Activated T-cell treated with anti-CD3 and anti-CD28 coated beads, Interleukin-2, amount 50 U/mL, for 24 hours (primary cell): Measurements from ENCODE around the gene TGDS.
"Not testable (repeated sequence)": the region's sequence is repeated elsewhere in the genome, so short reads cannot be mapped to it uniquely, and the experiment has no call there.

Source experiments
- DNase-seq: peaks from one replicate; pipeline ENCODE4 v3.0.0-alpha.2; 2020
- H3K27ac Mint-ChIP-seq: 2 replicates; pipeline ENCODE4 v1.8.0; 2020; ENCODE audit warnings: mild to moderate bottlenecking, mixed read lengths
- H3K27me3 Mint-ChIP-seq: 2 replicates; pipeline ENCODE4 v1.8.0; 2020; ENCODE audit warnings: mixed read lengths
- H3K36me3 Mint-ChIP-seq: 2 replicates; pipeline ENCODE4 v1.8.0; 2020; ENCODE audit warnings: low read depth, mixed read lengths
- H3K4me1 Mint-ChIP-seq: 2 replicates; pipeline ENCODE4 v1.8.0; 2020; ENCODE audit warnings: low read depth, mixed read lengths
- H3K4me3 Mint-ChIP-seq: 2 replicates; pipeline ENCODE4 v1.8.0; 2020; ENCODE audit warnings: mild to moderate bottlenecking, moderate library complexity, mixed read lengths
- H3K9me3 Mint-ChIP-seq: 2 replicates; pipeline ENCODE4 v1.8.0; 2020; ENCODE audit warnings: mixed read lengths

Gene TGDS

DNA sequence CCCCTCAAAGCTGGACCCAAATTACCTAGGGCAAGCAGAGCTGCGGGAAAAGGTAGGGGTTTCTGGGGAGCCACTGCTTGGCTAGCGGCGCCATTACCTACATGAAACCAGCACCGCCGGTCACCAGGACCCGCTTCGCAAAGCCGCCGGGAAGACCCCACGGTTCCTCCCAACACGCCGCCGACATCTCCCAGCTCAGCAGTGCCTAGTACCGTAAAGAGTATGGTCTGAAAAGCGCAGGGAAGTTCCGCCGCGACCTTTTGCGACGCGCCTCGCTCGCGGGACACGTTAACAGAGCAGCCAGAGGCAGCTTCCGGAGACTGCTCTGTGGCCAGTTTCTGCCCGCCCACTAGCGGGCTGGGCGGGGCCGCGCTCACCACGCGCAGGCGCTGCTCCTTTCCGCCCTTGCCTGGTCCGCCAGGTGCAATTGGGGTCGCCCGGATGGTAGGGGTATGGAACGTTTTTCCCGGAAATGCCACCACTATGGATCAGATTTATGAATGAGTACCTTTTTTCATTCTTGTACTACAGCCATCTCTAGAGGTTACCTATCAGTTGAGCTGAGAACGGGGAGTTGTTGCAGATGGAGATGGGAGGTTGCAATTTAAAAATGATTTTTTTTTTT is at the start of gene TGDS:
Gene TGDS (minus strand): TSS at position 203 of the 625 bp plus-strand sequence. CDS start 16 bp downstream, at position 187.
- peaks cover 38% of the 10 kb centered on the region for H3K4me1 Mint-ChIP-seq
- H3K36me3 Mint-ChIP-seq = peaks cover 47% of the 10 kb centered on the region

DNA sequence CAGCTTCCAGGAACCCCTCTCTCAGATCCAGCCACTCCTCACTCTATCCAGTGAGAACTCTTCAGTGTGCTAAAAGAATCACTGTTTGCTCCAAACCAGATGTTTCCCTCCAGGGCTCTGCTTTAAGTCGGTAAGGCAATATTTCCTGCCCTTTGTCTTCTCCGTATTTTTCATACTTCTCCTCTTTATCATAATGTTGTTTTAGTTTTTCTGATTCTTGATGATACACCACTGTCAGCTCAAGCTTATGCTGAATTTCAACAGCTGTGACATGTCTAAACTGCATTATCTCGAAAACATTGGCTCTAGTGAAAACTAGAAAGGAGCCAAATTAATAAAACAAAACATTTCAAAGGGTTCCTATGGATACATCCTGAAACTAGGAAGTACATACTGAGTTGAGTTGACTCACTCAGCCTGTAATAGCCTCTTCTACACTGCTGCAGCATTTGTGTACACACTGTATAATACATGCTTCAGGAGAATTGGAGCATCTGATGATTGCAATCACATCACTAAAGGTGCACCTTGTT is 45.5 kb upstream of the TGDS start:
- Mint-ChIP-seq H3K36me3 (no peaks in the 10 kb centered on the region), H3K4me1 (peaks cover 5% of the 10 kb centered on the region), H3K27ac (no peak overlapping the region), H3K4me3 (no peak overlapping the region), H3K9me3 (peaks cover 4% of the 10 kb centered on the region), H3K27me3 (no peaks in the 10 kb centered on the region)
- no peak for DNase-seq

More for the DNA sequence above, at the start of gene TGDS:
- DNase-seq = peak; percentile 92
- peak within 1 kb of the TSS; percentile 85 for H3K4me3 Mint-ChIP-seq
- H3K27me3 Mint-ChIP-seq = no peaks in the 10 kb centered on the region
- H3K27ac Mint-ChIP-seq = peak within 1 kb of the TSS; percentile 97
- peaks cover 5% of the 10 kb centered on the region for H3K9me3 Mint-ChIP-seq

DNA sequence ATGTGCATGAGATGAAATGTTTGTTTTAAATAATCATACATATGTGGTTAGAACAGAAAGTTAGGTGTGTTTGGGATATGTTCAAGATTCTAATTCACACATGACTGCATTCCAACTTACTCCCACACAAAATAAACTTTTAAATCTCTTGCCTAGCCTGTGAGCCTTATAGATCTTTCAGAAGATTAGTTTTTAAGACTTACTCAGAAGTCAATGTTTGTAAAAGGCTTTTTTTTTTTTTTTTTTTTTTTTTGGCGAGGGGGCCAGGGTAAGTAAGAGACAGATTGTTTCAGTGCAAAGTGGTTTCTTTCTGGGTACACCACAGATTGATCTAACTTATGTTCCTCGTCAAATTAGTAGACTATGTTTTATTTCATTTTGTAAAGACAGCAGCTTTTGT is 44.8 kb upstream of the TGDS start:
- H3K4me3 Mint-ChIP-seq = no peak overlapping the region
- no peak overlapping the region for H3K27ac Mint-ChIP-seq
- peaks cover 3% of the 10 kb centered on the region for H3K36me3 Mint-ChIP-seq
- H3K4me1 Mint-ChIP-seq = peaks cover 13% of the 10 kb centered on the region
- peaks cover 4% of the 10 kb centered on the region for H3K9me3 Mint-ChIP-seq
- no peak for DNase-seq
- H3K27me3 Mint-ChIP-seq = no peaks in the 10 kb centered on the region

- Mint-ChIP-seq H3K36me3 (peaks cover 27% of the 10 kb centered on the region), H3K4me1 (peaks cover 17% of the 10 kb centered on the region)
- not testable (repeated sequence) for H3K27ac Mint-ChIP-seq, H3K4me3 Mint-ChIP-seq, DNase-seq, H3K27me3 Mint-ChIP-seq, H3K9me3 Mint-ChIP-seq
Measured at GRCh38 chr13:94637677-94638076, 41.7 kb upstream of the TGDS start.

- H3K36me3 Mint-ChIP-seq = peaks cover 33% of the 10 kb centered on the region
- DNase-seq = no peak
- peaks cover 17% of the 10 kb centered on the region for H3K4me1 Mint-ChIP-seq
- H3K9me3 Mint-ChIP-seq = peaks cover 4% of the 10 kb centered on the region
- no peak overlapping the region for H3K27ac Mint-ChIP-seq
- no peaks in the 10 kb centered on the region for H3K27me3 Mint-ChIP-seq
- H3K4me3 Mint-ChIP-seq = no peak overlapping the region
Measured at GRCh38 chr13:94636942-94637578, 41.1 kb upstream of the TGDS start.

GRCh38 chr13:94636096-94636495 is 40.1 kb upstream of the TGDS start:
- not testable (repeated sequence) for H3K9me3 Mint-ChIP-seq, H3K27me3 Mint-ChIP-seq, H3K4me3 Mint-ChIP-seq, DNase-seq
- Mint-ChIP-seq H3K36me3 (peaks cover 41% of the 10 kb centered on the region), H3K4me1 (peaks cover 17% of the 10 kb centered on the region), H3K27ac (peak overlapping the region; percentile 59)

- Mint-ChIP-seq H3K27me3 (no peaks in the 10 kb centered on the region), H3K36me3 (peaks cover 76% of the 10 kb centered on the region), H3K4me3 (no peak overlapping the region), H3K4me1 (peaks cover 17% of the 10 kb centered on the region), H3K9me3 (no peaks in the 10 kb centered on the region), H3K27ac (no peak overlapping the region)
- no peak for DNase-seq
Measured at GRCh38 chr13:94632226-94632980, 36.5 kb upstream of the TGDS start.

GRCh38 chr13:94630858-94631257 is 34.9 kb upstream of the TGDS start:
- peaks cover 85% of the 10 kb centered on the region for H3K36me3 Mint-ChIP-seq
- H3K27me3 Mint-ChIP-seq = no peaks in the 10 kb centered on the region
- H3K9me3 Mint-ChIP-seq = no peaks in the 10 kb centered on the region
- H3K4me3 Mint-ChIP-seq = no peak overlapping the region
- H3K27ac Mint-ChIP-seq = no peak overlapping the region
- DNase-seq = no peak
- peaks cover 5% of the 10 kb centered on the region for H3K4me1 Mint-ChIP-seq

GRCh38 chr13:94623316-94623715 is 27.4 kb upstream of the TGDS start:
- Mint-ChIP-seq H3K27ac (no peak overlapping the region), H3K27me3 (no peaks in the 10 kb centered on the region), H3K4me3 (no peak overlapping the region), H3K36me3 (peaks cover 82% of the 10 kb centered on the region), H3K9me3 (no peaks in the 10 kb centered on the region), H3K4me1 (no peaks in the 10 kb centered on the region)
- DNase-seq = no peak

DNA sequence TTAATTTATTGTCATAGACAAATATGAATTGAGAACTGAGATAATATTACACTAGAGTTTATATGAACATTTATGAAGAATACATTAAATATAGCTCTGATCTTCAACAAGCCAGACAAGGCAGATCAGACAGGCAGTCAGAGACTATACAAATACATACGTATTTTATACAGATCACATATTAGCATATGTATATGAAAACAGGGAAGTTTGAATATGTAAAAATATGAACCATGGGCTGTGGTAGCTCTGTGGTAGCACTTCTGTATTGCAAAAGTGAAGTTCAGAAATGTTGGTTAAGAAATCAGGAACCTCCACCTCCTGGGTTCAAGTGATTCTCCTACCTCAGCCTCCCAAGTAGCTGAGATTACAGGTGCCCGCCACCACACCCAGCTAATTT is 26.4 kb upstream of the TGDS start:
- Mint-ChIP-seq H3K4me1 (no peaks in the 10 kb centered on the region), H3K27ac (no peak overlapping the region), H3K27me3 (no peaks in the 10 kb centered on the region), H3K9me3 (no peaks in the 10 kb centered on the region), H3K36me3 (peaks cover 83% of the 10 kb centered on the region), H3K4me3 (no peak overlapping the region)
- DNase-seq = no peak

GRCh38 chr13:94620286-94620896 is 24.4 kb upstream of the TGDS start:
- no peak overlapping the region for H3K4me3 Mint-ChIP-seq

DNA sequence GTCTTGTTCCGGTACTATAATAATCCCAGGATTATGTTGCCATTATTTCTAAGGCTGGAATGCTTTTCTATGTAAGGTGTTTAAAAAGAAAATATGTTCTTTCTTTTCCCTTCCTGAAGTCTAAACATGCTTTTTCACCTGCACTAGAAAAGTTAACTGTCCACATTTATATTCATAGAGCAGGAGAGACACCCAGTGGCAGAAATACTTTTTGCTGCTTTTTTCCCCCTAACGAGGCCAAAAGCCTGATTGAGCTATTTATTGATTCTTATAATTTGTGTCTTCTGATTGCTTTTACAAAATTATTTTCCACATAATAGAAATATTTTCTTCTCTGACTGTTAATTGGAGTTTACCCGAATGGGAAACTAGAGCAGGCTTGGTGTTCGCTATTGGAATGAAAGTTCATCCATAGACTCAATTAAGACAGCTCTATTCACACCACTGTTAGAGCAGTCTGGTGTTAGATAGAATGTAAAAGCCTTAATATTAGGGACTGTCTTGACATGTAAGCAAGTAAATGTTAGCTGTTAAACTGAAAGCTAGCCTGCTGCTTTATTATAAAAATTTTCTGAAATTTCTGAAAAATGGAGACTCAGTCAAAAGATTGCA is 21.5 kb upstream of the TGDS start:
- Mint-ChIP-seq H3K36me3 (peaks cover 80% of the 10 kb centered on the region), H3K27ac (no peak overlapping the region), H3K27me3 (no peaks in the 10 kb centered on the region), H3K4me1 (peaks cover 19% of the 10 kb centered on the region), H3K9me3 (no peaks in the 10 kb centered on the region), H3K4me3 (no peak overlapping the region)
- no peak for DNase-seq

More at GRCh38 chr13:94620286-94620896, 24.4 kb upstream of the TGDS start:
- no peak for DNase-seq
- no peak overlapping the region for H3K27ac Mint-ChIP-seq
- H3K27me3 Mint-ChIP-seq = no peaks in the 10 kb centered on the region
- no peaks in the 10 kb centered on the region for H3K9me3 Mint-ChIP-seq
- H3K36me3 Mint-ChIP-seq = peaks cover 82% of the 10 kb centered on the region
- peaks cover 9% of the 10 kb centered on the region for H3K4me1 Mint-ChIP-seq

DNA sequence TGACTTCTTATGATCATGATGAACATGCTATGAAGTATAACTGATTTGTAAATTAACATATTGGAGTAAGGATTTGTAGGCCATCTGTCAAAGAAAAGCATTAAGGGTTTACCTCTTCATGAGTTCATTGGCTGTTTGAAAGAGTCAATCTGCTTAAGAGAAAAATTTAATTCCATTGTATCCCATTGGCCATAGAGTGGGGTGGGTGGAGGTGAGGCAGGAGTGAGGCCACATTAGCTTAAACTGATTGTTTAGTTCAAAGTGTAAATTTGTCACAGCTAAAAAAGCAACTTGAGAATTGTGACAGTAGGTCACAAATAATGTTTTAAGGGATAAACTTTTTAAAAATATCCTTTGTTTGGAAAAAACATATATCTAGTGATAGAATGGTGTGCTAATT is 17.1 kb upstream of the TGDS start:
- Mint-ChIP-seq H3K36me3 (peaks cover 81% of the 10 kb centered on the region), H3K27me3 (no peaks in the 10 kb centered on the region), H3K27ac (peak overlapping the region; percentile 41), H3K9me3 (no peaks in the 10 kb centered on the region), H3K4me1 (peaks cover 28% of the 10 kb centered on the region), H3K4me3 (no peak overlapping the region)
- no peak for DNase-seq

DNA sequence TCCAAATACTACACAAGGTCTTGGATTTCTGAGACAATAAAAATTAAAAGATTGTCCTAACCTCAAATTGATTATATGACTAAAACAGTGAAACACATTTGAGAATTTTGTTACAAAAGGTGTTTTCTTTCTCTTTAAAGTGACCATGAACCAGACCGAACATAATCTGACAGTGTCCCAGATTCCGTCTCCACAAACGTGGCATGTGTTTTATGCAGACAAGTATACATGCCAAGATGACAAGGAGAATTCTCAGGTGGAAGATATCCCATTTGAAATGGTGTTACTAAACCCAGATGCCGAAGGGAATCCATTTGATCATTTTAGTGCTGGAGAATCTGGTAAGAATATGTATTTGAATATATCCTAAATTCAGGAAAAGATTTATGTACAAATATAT is 16.1 kb upstream of the TGDS start:
- no peak overlapping the region for H3K27ac Mint-ChIP-seq
- H3K27me3 Mint-ChIP-seq = no peaks in the 10 kb centered on the region
- no peak overlapping the region for H3K4me3 Mint-ChIP-seq
- H3K4me1 Mint-ChIP-seq = peaks cover 37% of the 10 kb centered on the region
- H3K9me3 Mint-ChIP-seq = no peaks in the 10 kb centered on the region
- peaks cover 83% of the 10 kb centered on the region for H3K36me3 Mint-ChIP-seq
- DNase-seq = no peak
